WTC11 (cell line): ENCODE data around the gene C1orf174. TPM values are rescaled to one million over a fixed set of nuclear protein-coding genes. Genes with fewer than 3 reads are reported as not detected.

Experiments used
- ATAC-seq: fragments of 200-7000 bp; cut with Tn5 transposase; 2 replicates; pipeline ENCODE4 v1.10.0; 2021; ENCODE audit warnings: mild to moderate bottlenecking, moderate library complexity
- CTCF ChIA-PET: fragments of 300-600 bp; sonication (Branson Sonifier 250); formaldehyde crosslinking; loops from one replicate; lab custom pipeline; 2021; ENCODE audit warnings: antibody characterized with exemption; lab: Charles Lee
- POLR2A ChIA-PET: fragments of 350-600 bp; sonication (Branson Sonifier 250); formaldehyde crosslinking; loops from one replicate; lab custom pipeline; 2021; ENCODE audit warnings: antibody characterized with exemption; lab: Charles Lee
- DNase-seq: peaks from one replicate; pipeline ENCODE4 v3.0.0; 2021; ENCODE audit warnings: low spot score
- H3K27ac Mint-ChIP-seq: 2 replicates; pipeline ENCODE4 v1.8.0; 2021; ENCODE audit warnings: mixed read lengths
- H3K27me3 Mint-ChIP-seq: 2 replicates; pipeline ENCODE4 v1.8.0; 2021; ENCODE audit warnings: low read depth, mild to moderate bottlenecking, moderate library complexity, mixed read lengths
- H3K36me3 Mint-ChIP-seq: 2 replicates; pipeline ENCODE4 v1.8.0; 2021; ENCODE audit warnings: mixed read lengths
- H3K4me1 Mint-ChIP-seq: 2 replicates; pipeline ENCODE4 v1.8.0; 2022; ENCODE audit warnings: mixed read lengths
- H3K4me3 Mint-ChIP-seq: 2 replicates; pipeline ENCODE4 v1.8.0; 2021; ENCODE audit warnings: mild to moderate bottlenecking, moderate library complexity, mixed read lengths
- H3K9me3 Mint-ChIP-seq: 2 replicates; pipeline ENCODE4 v1.8.0; 2021; ENCODE audit warnings: mixed read lengths
- AR ChIP-seq: fragments of 250-450 bp; sonication (Bioruptor Pico); IDR thresholded peaks from 2 replicates; pipeline ENCODE4 v1.9.0; 2021; ENCODE audit warnings: mild to moderate bottlenecking
- ATF3 ChIP-seq: sonication (generic); formaldehyde crosslinking; conservative IDR thresholded peaks from 2 replicates; pipeline ENCODE4 v1.8.1; 2022; ENCODE audit warnings: mild to moderate bottlenecking, missing genetic modification reagents
- CBFB ChIP-seq: sonication (generic); formaldehyde crosslinking; IDR thresholded peaks from 2 replicates; pipeline ENCODE4 v1.8.1; 2022; ENCODE audit warnings: mild to moderate bottlenecking, low read depth, missing genetic modification reagents
- ESRRA ChIP-seq: sonication (generic); formaldehyde crosslinking; IDR thresholded peaks from 2 replicates; pipeline ENCODE4 v1.8.1; 2022; ENCODE audit warnings: mild to moderate bottlenecking, missing genetic modification reagents, borderline replicate concordance
- ETV6 ChIP-seq: sonication (generic); formaldehyde crosslinking; IDR thresholded peaks from 2 replicates; pipeline ENCODE4 v1.8.1; 2022; ENCODE audit warnings: mild to moderate bottlenecking, missing genetic modification reagents
- FOXK1 ChIP-seq: sonication (generic); formaldehyde crosslinking; IDR thresholded peaks from 2 replicates; pipeline ENCODE4 v1.8.0; 2022; ENCODE audit warnings: mild to moderate bottlenecking, moderate library complexity, missing genetic modification reagents
- FOXP1 ChIP-seq: sonication (generic); formaldehyde crosslinking; IDR thresholded peaks from 2 replicates; pipeline ENCODE4 v1.8.0; 2022; ENCODE audit warnings: missing genetic modification reagents, mild to moderate bottlenecking, moderate library complexity, borderline replicate concordance
- FOXP4 ChIP-seq: sonication (generic); formaldehyde crosslinking; IDR thresholded peaks from 2 replicates; pipeline ENCODE4 v1.8.0; 2022; ENCODE audit warnings: mild to moderate bottlenecking, missing genetic modification reagents
- GTF2I ChIP-seq: fragments of 250-450 bp; sonication (Bioruptor Pico); conservative IDR thresholded peaks from 2 replicates; pipeline ENCODE4 v1.4.0; 2021; ENCODE audit warnings: mild to moderate bottlenecking
- IRF1 ChIP-seq: sonication (generic); formaldehyde crosslinking; IDR thresholded peaks from 2 replicates; pipeline ENCODE4 v1.8.0; 2023; ENCODE audit warnings: missing genetic modification reagents
- JAZF1 ChIP-seq: fragments of 250-450 bp; sonication (Bioruptor Pico); IDR thresholded peaks from 2 replicates; pipeline ENCODE4 v1.9.0; 2021; ENCODE audit warnings: moderate library complexity, mild to moderate bottlenecking, inconsistent platforms
- KAT7 ChIP-seq: sonication (generic); formaldehyde crosslinking; IDR thresholded peaks from 2 replicates; pipeline ENCODE4 v1.8.1; 2023; ENCODE audit warnings: missing genetic modification reagents, mild to moderate bottlenecking, borderline replicate concordance
- MAX ChIP-seq: sonication (generic); formaldehyde crosslinking; IDR thresholded peaks from 2 replicates; pipeline ENCODE4 v1.8.0; 2022; ENCODE audit warnings: mild to moderate bottlenecking, missing genetic modification reagents
- MLX ChIP-seq: sonication (generic); formaldehyde crosslinking; IDR thresholded peaks from 2 replicates; pipeline ENCODE4 v1.8.1; 2023; ENCODE audit warnings: mild to moderate bottlenecking, missing genetic modification reagents, moderate library complexity
- MYBL2 ChIP-seq: sonication (generic); formaldehyde crosslinking; IDR thresholded peaks from 2 replicates; pipeline ENCODE4 v1.8.1; 2023; ENCODE audit warnings: mild to moderate bottlenecking, moderate library complexity, missing genetic modification reagents
- NFE2L1 ChIP-seq: sonication (generic); formaldehyde crosslinking; IDR thresholded peaks from 2 replicates; pipeline ENCODE4 v1.8.1; 2023; ENCODE audit warnings: missing genetic modification reagents
- OVOL2 ChIP-seq: fragments of 250-450 bp; sonication (Bioruptor Pico); IDR thresholded peaks from 2 replicates; pipeline ENCODE4 v1.9.0; 2021; ENCODE audit warnings: mild to moderate bottlenecking, borderline replicate concordance
- RORB ChIP-seq: fragments of 250-450 bp; sonication (Bioruptor Pico); IDR thresholded peaks from 2 replicates; pipeline ENCODE4 v1.9.0; 2021; ENCODE audit warnings: mild to moderate bottlenecking
- SP1 ChIP-seq: sonication (generic); formaldehyde crosslinking; conservative IDR thresholded peaks from 2 replicates; pipeline ENCODE4 v1.8.1; 2022; ENCODE audit warnings: missing genetic modification reagents
- STAT6 ChIP-seq: sonication (generic); formaldehyde crosslinking; conservative IDR thresholded peaks from 2 replicates; pipeline ENCODE4 v1.8.1; 2023; ENCODE audit warnings: mild to moderate bottlenecking, low read depth, missing genetic modification reagents, moderate library complexity
- TEAD1 ChIP-seq: sonication (generic); formaldehyde crosslinking; IDR thresholded peaks from 2 replicates; pipeline ENCODE4 v1.8.0; 2022; ENCODE audit warnings: mild to moderate bottlenecking, missing genetic modification reagents
- ZBTB43 ChIP-seq: sonication (generic); formaldehyde crosslinking; IDR thresholded peaks from 2 replicates; pipeline ENCODE4 v1.8.1; 2023; ENCODE audit warnings: mild to moderate bottlenecking, missing genetic modification reagents
- ZNF121 ChIP-seq: sonication (generic); formaldehyde crosslinking; IDR thresholded peaks from 2 replicates; pipeline ENCODE4 v1.8.0; 2023; ENCODE audit warnings: missing genetic modification reagents
- ZNF219 ChIP-seq: sonication (generic); formaldehyde crosslinking; IDR thresholded peaks from 2 replicates; pipeline ENCODE4 v1.8.0; 2023; ENCODE audit warnings: missing genetic modification reagents, mild to moderate bottlenecking, borderline replicate concordance
- ZNF281 ChIP-seq: sonication (generic); formaldehyde crosslinking; IDR thresholded peaks from 2 replicates; pipeline ENCODE4 v1.8.0; 2023; ENCODE audit warnings: mild to moderate bottlenecking, missing genetic modification reagents
- total RNA-seq: library from RNA; stranded (reverse); gene quantifications from 3 replicates; pipeline ENCODE4 v1.2.3, GENCODE V29; 2021

C1orf174 gene
- total RNA-seq, 1 experiment from 2014 or later: 24.2 TPM

GRCh38 chr1:3898475-3898735 lies 1.7 kb downstream of the C1orf174 start (continued):
- no peak for TF ChIP-seq FOXP4 (CRISPR knock-in tag)
- TF ChIP-seq ZNF219: no peak
- TF ChIP-seq FOXK1 (CRISPR knock-in tag): no peak
- TF ChIP-seq SP1: no peak
- TF ChIP-seq MYBL2 (CRISPR knock-in tag): no peak
- no peak for TF ChIP-seq ZNF281 (CRISPR knock-in tag)
- no peak for TF ChIP-seq ATF3 (CRISPR knock-in tag)
- no peak for TF ChIP-seq RORB

- Mint-ChIP-seq H3K4me3 (no peak overlapping the region), H3K9me3 (peaks cover 16% of the 10 kb centered on the region), H3K27ac (no peak overlapping the region), H3K27me3 (no peaks in the 10 kb centered on the region), H3K36me3 (peaks cover 20% of the 10 kb centered on the region), H3K4me1 (peaks cover 12% of the 10 kb centered on the region)
- ChIA-PET POLR2A (no interaction called here), CTCF (no interaction called here)
- TF ChIP-seq FOXP1 (no peak), KAT7 (no peak), ESRRA (CRISPR knock-in tag) (no peak), TEAD1 (CRISPR knock-in tag) (no peak), NFE2L1 (CRISPR knock-in tag) (no peak), FOXK1 (CRISPR knock-in tag) (no peak), IRF1 (CRISPR knock-in tag) (no peak), GTF2I (CRISPR knock-in tag) (no peak), AR (CRISPR knock-in tag) (no peak), MAX (CRISPR knock-in tag) (no peak), ETV6 (CRISPR knock-in tag) (no peak), CBFB (no peak), JAZF1 (CRISPR knock-in tag) (no peak), ZNF121 (CRISPR knock-in tag) (no peak), MLX (no peak), STAT6 (CRISPR knock-in tag) (no peak), ZBTB43 (no peak), OVOL2 (CRISPR knock-in tag) (no peak)
- ATAC-seq (no peak), DNase-seq (no peak)
These were observed 3.6 kb downstream of the C1orf174 start for GRCh38 chr1:3896396-3897000.
